ENCODE results near the gene STARD5.

The STARD5 gene

DNA sequence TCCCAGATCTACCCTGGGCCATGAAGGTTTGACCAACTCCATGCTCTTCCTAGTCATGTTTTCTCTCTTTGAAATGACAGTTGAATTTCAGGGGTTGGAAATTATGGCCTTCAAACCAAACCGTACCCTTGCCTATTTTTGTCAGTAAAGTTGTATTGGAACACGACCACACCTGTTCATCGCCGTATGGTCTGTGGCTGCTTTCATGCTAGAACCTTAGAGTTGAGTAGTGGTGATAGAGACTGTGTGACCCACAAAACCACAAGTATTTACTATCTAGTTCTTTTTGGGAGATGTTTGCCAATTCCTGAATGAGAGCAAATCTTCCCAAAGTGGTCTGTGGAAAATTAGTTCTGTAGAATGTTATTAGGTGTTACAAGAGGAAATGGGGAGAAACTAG, 24.0 kb upstream of the STARD5 start:
- no peak overlapping the region for H3K4me3 ChIP-seq (ENCODE audit: control insufficient read depth, low read depth, low read length)

DNA sequence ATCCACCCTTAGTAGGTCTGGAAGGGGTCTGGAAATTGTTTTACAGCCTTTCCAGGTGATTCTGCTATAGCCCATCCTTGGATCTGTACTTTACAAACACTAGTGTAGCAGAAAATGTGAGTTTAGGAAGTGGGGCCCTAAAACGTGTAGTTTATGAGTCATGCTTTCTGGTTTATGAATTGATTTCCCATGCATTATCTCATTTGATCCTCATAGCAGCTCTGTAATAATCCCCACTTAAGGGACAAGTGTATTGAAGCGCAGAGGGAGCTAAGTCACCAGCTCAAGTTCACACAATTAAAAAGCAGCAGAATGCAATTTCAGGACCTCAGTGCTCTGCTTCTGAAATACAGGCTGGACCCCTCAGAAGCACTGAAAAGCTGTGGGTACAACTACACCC, 22.7 kb upstream of the STARD5 start:
- no peak for DNase-seq (ENCODE audit: low read depth)
- no peak overlapping the region for H3K4me3 ChIP-seq (ENCODE audit: control insufficient read depth, low read depth, low read length)
- TF ChIP-seq, protein P1, sequence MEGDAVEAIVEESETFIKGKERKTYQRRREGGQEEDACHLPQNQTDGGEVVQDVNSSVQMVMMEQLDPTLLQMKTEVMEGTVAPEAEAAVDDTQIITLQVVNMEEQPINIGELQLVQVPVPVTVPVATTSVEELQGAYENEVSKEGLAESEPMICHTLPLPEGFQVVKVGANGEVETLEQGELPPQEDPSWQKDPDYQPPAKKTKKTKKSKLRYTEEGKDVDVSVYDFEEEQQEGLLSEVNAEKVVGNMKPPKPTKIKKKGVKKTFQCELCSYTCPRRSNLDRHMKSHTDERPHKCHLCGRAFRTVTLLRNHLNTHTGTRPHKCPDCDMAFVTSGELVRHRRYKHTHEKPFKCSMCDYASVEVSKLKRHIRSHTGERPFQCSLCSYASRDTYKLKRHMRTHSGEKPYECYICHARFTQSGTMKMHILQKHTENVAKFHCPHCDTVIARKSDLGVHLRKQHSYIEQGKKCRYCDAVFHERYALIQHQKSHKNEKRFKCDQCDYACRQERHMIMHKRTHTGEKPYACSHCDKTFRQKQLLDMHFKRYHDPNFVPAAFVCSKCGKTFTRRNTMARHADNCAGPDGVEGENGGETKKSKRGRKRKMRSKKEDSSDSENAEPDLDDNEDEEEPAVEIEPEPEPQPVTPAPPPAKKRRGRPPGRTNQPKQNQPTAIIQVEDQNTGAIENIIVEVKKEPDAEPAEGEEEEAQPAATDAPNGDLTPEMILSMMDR (IDR thresholded peaks at IDR 0.05; ENCODE audit: control insufficient read depth, insufficient read depth, low read depth, low read length, missing control alignments) = no peak

More for the DNA sequence above, 24.0 kb upstream of the STARD5 start:
- TF ChIP-seq, protein P1 (IDR thresholded peaks at IDR 0.05; ENCODE audit: control insufficient read depth, insufficient read depth, low read depth, low read length, missing control alignments) = no peak
- DNase-seq (ENCODE audit: low read depth) = no peak

DNA sequence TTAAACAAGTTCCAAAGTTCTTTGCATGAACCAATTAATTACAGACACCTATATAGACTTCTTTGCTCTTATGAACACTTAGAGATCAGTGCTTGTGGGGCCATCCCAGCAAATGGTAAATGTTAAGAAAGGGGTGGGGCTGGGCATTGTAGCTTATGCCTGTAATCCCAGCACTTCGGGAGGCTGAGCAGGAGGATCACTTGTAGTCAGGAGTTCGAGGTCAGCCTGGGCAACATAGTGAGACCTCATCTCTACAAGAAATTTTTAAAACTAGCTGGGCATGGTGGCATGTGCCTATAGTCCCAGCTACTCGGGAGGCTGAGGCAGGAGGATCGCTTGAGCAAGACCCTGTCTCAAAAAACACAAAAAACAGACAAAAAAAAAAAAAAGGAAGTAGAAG, 19.4 kb upstream of the STARD5 start:
- TF ChIP-seq, protein P1 (IDR thresholded peaks at IDR 0.05; ENCODE audit: control insufficient read depth, insufficient read depth, low read depth, low read length, missing control alignments) = no peak
- no peak overlapping the region for H3K4me3 ChIP-seq (ENCODE audit: control insufficient read depth, low read depth, low read length)
- no peak for DNase-seq (ENCODE audit: low read depth)

DNA sequence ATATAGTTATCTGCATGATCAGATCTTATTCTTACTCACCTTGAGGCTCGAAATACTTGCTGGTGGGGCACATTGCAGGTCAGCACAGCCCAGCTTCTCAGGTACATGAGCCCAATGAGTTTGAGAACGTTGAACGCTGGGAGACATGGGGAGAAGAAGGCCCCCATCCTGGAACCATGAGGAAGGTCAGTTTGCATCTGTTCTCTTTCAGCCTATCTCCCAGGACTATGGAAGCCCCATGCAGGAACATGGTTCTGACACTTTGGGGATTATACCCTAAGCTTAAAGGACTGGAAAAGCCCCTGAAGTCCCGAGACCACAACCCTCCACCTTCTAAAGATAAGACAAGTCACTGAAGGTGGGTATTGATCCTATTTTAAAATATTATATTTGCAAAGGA, 17.4 kb upstream of the STARD5 start:
- TF ChIP-seq, protein P1 (IDR thresholded peaks at IDR 0.05; ENCODE audit: control insufficient read depth, insufficient read depth, low read depth, low read length, missing control alignments) = no peak
- H3K4me3 ChIP-seq (ENCODE audit: control insufficient read depth, low read depth, low read length) = no peak overlapping the region
- DNase-seq (ENCODE audit: low read depth) = no peak

DNA sequence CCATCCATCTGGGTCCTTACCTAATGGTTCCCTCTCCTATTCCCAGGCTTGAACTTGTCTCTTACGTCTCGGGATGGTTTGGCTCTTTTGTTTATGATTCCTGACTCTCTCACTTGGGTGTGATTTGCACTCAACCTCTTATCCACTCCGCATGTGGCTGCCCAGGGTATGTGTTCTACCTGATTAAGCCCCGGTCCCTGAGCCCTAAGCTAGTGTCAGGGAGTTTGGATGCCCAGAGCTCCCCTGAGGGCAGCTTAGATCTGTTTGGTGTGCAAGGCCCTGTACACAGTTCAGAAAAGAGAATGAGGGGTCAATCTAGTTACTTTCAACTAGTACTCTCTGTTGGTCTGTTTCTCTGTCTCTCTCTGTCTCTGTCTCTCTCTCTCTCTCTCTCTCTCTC, 15.9 kb upstream of the STARD5 start:
- DNase-seq (ENCODE audit: low read depth) = no peak
- H3K4me3 ChIP-seq (ENCODE audit: control insufficient read depth, low read depth, low read length) = no peak overlapping the region
- TF ChIP-seq, protein P1 (IDR thresholded peaks at IDR 0.05; ENCODE audit: control insufficient read depth, insufficient read depth, low read depth, low read length, missing control alignments) = no peak

DNA sequence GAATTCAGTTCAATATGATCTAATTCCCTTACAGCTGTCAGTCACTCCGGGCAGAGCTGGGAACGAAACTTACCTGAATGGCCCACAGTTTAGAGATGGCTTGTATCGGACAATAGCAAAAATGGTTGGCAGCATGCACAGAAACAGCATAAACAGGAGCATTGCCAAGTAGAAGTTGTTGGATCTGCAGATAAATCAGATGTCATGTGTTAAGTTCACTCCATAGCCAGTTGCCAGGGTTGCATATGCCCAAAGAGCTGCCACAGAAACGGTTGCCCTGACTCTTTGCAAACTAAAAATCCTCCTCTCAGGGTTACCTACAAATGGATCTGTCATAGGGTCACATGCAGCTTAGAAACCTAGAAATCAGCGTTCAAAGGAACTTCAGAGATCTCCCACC, 15.4 kb upstream of the STARD5 start:
- no peak for DNase-seq (ENCODE audit: low read depth)
- no peak overlapping the region for H3K4me3 ChIP-seq (ENCODE audit: control insufficient read depth, low read depth, low read length)
- TF ChIP-seq, protein P1 (IDR thresholded peaks at IDR 0.05; ENCODE audit: control insufficient read depth, insufficient read depth, low read depth, low read length, missing control alignments) = no peak

Data from AG09309 (cell line).